ENCODE data around the gene TBC1D2B. TPM values are rescaled to one million over a fixed set of nuclear protein-coding genes. Genes with fewer than 3 reads are reported as not detected.

Gene TBC1D2B
- total RNA-seq, 1 experiment from 2014 or later: 17.6 TPM

DNA sequence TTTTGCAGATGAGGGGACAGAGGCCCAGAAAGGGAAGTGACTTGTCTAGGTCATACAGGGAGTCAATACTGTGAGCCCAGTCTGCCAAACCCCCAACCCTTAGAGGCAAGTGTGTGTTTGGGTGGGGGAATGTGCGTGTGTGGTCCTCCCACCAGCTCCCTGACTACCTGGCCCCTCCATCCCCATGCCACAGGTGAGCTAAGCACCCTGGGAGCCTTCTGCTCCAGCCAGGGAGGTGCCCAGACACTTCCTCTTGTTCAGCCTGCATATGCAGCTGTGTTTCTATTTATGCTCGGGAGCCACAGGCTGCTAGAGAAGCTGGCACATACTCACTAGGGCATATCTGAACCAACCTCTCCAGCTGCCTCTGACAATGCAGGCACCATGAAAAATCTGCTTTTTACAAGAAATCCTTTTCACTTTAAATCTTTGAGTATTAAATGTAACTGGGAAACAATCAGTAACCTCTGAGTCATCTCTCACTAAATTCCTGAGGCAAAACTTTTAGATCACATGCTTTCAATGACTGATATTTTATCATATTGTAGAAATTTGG, 20.7 kb downstream of the TBC1D2B start:
- H3K4me2 ChIP-seq (ENCODE audit: insufficient read depth, insufficient read length, low read length): no peak overlapping the region
- peak overlapping the region in 1 of 3 experiments; percentile 21; a peak in 1 of 7 replicates for H3K27ac Mint-ChIP-seq
- no peak overlapping the region for H3K27ac ChIP-seq (ENCODE audit: insufficient read length, low read depth, low read length)

More for the DNA sequence above, 20.7 kb downstream of the TBC1D2B start:
- H3K14ac ChIP-seq (ENCODE audit: insufficient read depth, low read length): peak overlapping the region; percentile 78; the same call in 1 of the 2 replicates
- no peaks in the 10 kb centered on the region for H3K27me3 ChIP-seq (ENCODE audit: insufficient read depth, low read length)
- TF ChIP-seq, protein P1, sequence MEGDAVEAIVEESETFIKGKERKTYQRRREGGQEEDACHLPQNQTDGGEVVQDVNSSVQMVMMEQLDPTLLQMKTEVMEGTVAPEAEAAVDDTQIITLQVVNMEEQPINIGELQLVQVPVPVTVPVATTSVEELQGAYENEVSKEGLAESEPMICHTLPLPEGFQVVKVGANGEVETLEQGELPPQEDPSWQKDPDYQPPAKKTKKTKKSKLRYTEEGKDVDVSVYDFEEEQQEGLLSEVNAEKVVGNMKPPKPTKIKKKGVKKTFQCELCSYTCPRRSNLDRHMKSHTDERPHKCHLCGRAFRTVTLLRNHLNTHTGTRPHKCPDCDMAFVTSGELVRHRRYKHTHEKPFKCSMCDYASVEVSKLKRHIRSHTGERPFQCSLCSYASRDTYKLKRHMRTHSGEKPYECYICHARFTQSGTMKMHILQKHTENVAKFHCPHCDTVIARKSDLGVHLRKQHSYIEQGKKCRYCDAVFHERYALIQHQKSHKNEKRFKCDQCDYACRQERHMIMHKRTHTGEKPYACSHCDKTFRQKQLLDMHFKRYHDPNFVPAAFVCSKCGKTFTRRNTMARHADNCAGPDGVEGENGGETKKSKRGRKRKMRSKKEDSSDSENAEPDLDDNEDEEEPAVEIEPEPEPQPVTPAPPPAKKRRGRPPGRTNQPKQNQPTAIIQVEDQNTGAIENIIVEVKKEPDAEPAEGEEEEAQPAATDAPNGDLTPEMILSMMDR (conservative IDR thresholded peaks at IDR 0.05): no peak
- no peaks in the 10 kb centered on the region for H4K20me1 ChIP-seq (ENCODE audit: control insufficient read depth, insufficient read depth, insufficient read length)
- H3K36me3 Mint-ChIP-seq (ENCODE audit: insufficient read depth in 1 of 3, low read depth in 3 of 3): no peaks in the 10 kb centered on the region
- no peaks in the 10 kb centered on the region for H3K79me2 ChIP-seq (ENCODE audit: insufficient read depth, low read length)
- no peaks in the 10 kb centered on the region for H3K79me1 ChIP-seq (ENCODE audit: insufficient read depth, low read depth, low read length, poor library complexity, severe bottlenecking)
- H2BK15ac ChIP-seq (ENCODE audit: low read depth, low read length): no peak overlapping the region
- no peak overlapping the region for H2BK120ac ChIP-seq (ENCODE audit: low read depth, low read length, poor library complexity, severe bottlenecking)
- H4K91ac ChIP-seq (ENCODE audit: insufficient read length, low read depth, low read length): no peak overlapping the region
- H3K9ac ChIP-seq (ENCODE audit: extremely low read depth, insufficient read length, low read length): no peak overlapping the region
- no peak overlapping the region for H3K56ac ChIP-seq (ENCODE audit: insufficient read length, low read depth, low read length)
- H3K4me1 ChIP-seq (ENCODE audit: insufficient read depth, low read length): no peaks in the 10 kb centered on the region
- H3K4me3 Mint-ChIP-seq: no peak overlapping the region
- DNase-seq: no peak
- H3K9me3 Mint-ChIP-seq: no peaks in the 10 kb centered on the region
- no peak overlapping the region for H2BK12ac ChIP-seq (ENCODE audit: insufficient read length, low read depth, low read length)
- no peak overlapping the region for H3K23ac ChIP-seq (ENCODE audit: insufficient read length, low read depth, low read length)
- WGBS (ENCODE audit: extremely low coverage, insufficient read length, low lambda C conversion rate): no CpG with 5 or more reads among the region's 2 CpGs
- H2AK5ac ChIP-seq (ENCODE audit: insufficient read length, low read length): no peak overlapping the region
- H3K27me3 Mint-ChIP-seq (ENCODE audit: low read depth): no peaks in the 10 kb centered on the region; the same call in 1 of the 2 replicates
- no peak overlapping the region for H2BK20ac ChIP-seq (ENCODE audit: low read depth, low read length, poor library complexity, severe bottlenecking)
- peaks cover 18 to 23% of the 10 kb centered on the region in 2 experiments for H3K4me1 Mint-ChIP-seq
- H2BK5ac ChIP-seq (ENCODE audit: insufficient read length, low read length): no peak overlapping the region
- no peak overlapping the region for H3T11ph ChIP-seq (ENCODE audit: low read length)
- H2AFZ ChIP-seq (ENCODE audit: low read length): no peak overlapping the region
- no peaks in the 10 kb centered on the region for H3K9me3 ChIP-seq (ENCODE audit: control insufficient read depth, low read depth, low read length)
- no peak overlapping the region for H3K4ac ChIP-seq (ENCODE audit: low read depth, low read length)
- H3K18ac ChIP-seq (ENCODE audit: insufficient read length, low read depth, low read length): no peak overlapping the region
- H3K23me2 ChIP-seq (ENCODE audit: insufficient read length, low read depth, low read length, poor library complexity, severe bottlenecking): no peaks in the 10 kb centered on the region
- H4K5ac ChIP-seq (ENCODE audit: insufficient read length, low read depth, low read length): no peak overlapping the region
- H4K8ac ChIP-seq (replicated peaks; ENCODE audit: insufficient read length, low read depth, low read length): no peak overlapping the region

All from H9 (cell line).